NCI-H82 treated with DMSO at 0.1 percent for 48 hours (cell line): ENCODE measurements around the gene MRPL53.
"Not testable (repeated sequence)": the region's sequence is repeated elsewhere in the genome, so short reads cannot be mapped to it uniquely, and the experiment has no call there.

ENCODE experiments used
- DNase-seq: peaks from one replicate; lab custom pipeline; 2025; ENCODE audit not compliant: unreplicated experiment; lab: John Stamatoyannopoulos, UW

The MRPL53 gene

GRCh38 chr2:74454654-74455511 is 17.6 kb downstream of the MRPL53 start, which contains the start of gene INO80B:
Gene INO80B (plus strand): TSS chr2:74455087. CDS start chr2:74455117, 30 bp downstream.
- DNase-seq, result peak; percentile 98

- DNase-seq, result no peak
Observed at GRCh38 chr2:74450570-74451190, 21.8 kb downstream of the MRPL53 start.

- DNase-seq, result no peak
Observed at GRCh38 chr2:74448771-74449170, 23.7 kb downstream of the MRPL53 start.

- DNase-seq, result no peak
Observed at GRCh38 chr2:74447230-74447999, 25.1 kb downstream of the MRPL53 start.

- DNase-seq, result no peak
Observed at GRCh38 chr2:74444498-74445318, 27.8 kb downstream of the MRPL53 start.

- not testable (repeated sequence) for DNase-seq
Observed at GRCh38 chr2:74442483-74443297, 29.8 kb downstream of the MRPL53 start.

GRCh38 chr2:74441690-74442482 is 30.6 kb downstream of the MRPL53 start, which contains the start of gene RTKN:
Gene RTKN (minus strand): TSS chr2:74441937. CDS start chr2:74441816, 121 bp downstream.
- DNase-seq, result no peak

GRCh38 chr2:74441170-74441689 is 31.2 kb downstream of the MRPL53 start:
- DNase-seq, result no peak

- peak; percentile 71 for DNase-seq
Observed at GRCh38 chr2:74440378-74441169, 31.9 kb downstream of the MRPL53 start.

GRCh38 chr2:74439803-74440377 is 32.6 kb downstream of the MRPL53 start:
- no peak for DNase-seq

GRCh38 chr2:74439373-74439772 is 33.1 kb downstream of the MRPL53 start:
- DNase-seq, result peak; percentile 55

GRCh38 chr2:74438248-74438647 is 34.2 kb downstream of the MRPL53 start:
- DNase-seq, result no peak

GRCh38 chr2:74436848-74437695 is 35.4 kb downstream of the MRPL53 start:
- no peak for DNase-seq

- no peak for DNase-seq
Observed at GRCh38 chr2:74436111-74436805, 36.2 kb downstream of the MRPL53 start.

- DNase-seq, result no peak
Observed at GRCh38 chr2:74430502-74430901, 42.0 kb downstream of the MRPL53 start.
